Raji (cell line): ENCODE results near the gene DCAF10.

Experiments
- POLR2A ChIP-seq: IDR thresholded peaks from 2 replicates; pipeline ENCODE4 v1.6.1; 2011; ENCODE audit warnings: low read depth, low read length, control low read depth; ENCODE audit not compliant: insufficient read depth

Gene DCAF10

GRCh38 chr9:37911271-37911681 is 110.7 kb downstream of the DCAF10 start:
- TF ChIP-seq POLR2A = no peak

GRCh38 chr9:37913480-37914153 is 113.0 kb downstream of the DCAF10 start:
- TF ChIP-seq POLR2A = no peak

DNA sequence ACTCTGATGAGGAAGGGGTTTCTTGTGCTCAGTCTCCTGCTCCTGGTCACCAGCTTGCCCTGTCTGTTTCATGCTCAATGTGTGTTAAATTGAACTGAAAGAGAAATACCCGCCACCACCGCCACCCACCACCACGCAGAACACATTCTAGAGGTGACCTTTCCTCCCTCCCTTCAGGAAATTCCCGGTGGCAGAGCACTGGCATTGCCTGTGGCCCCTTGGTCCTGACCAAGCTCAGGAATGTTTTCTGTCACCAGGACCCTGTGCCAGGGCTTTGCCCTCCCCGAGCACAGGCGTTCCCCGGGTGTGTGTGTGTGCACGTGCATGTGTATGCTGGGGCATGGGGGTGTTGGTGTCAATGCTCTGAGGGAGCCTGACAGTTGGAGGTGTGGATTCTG is 113.6 kb downstream of the DCAF10 start:
- TF ChIP-seq POLR2A = no peak

GRCh38 chr9:37914701-37915358 is 114.2 kb downstream of the DCAF10 start:
- no peak for TF ChIP-seq POLR2A

DNA sequence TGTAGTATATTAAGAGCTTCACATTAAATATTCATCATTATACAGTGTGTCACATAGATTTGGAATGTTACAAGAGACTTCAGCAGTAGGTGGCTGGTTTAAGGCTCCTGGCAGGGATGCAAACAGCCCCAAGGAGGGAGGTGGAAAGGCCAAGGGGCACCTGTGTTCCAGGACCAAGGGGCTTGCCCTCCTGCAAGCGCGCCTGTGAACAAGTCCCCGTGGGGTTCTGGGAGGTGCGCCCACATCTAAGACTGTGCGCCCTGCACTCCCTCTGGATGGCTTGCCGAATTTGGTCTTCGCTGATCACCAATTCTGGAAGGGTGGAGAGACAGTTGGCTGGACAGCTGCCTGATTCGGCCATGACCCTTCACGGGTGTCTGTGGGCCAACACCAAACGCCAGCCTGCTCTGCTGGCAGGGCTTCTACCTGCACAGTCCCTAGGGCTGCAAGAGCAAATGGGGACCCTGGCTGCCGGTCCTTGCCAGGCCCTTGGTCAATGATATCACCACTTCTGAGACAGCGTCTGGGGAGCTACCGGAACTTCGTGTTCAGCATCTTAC is 115.4 kb downstream of the DCAF10 start:
- no peak for TF ChIP-seq POLR2A

- no peak for TF ChIP-seq POLR2A
Observed at GRCh38 chr9:37916471-37917312, 116.1 kb downstream of the DCAF10 start.
